ENCODE data around the gene KCNQ4. TPM values are rescaled to one million over a fixed set of nuclear protein-coding genes. Genes with fewer than 3 reads are reported as not detected.

Gene KCNQ4
- total RNA-seq, 2 experiments from 2014 or later, result 0.38 to 0.43 TPM

GRCh38 chr1:40773748-40774265 lies 9.8 kb upstream of the KCNQ4 start:
- Mint-ChIP-seq H3K4me1 (ENCODE audit: low read depth) (peaks cover 4% of the 10 kb centered on the region), H3K27ac (no peak overlapping the region), H3K9me3 (peaks cover 2% of the 10 kb centered on the region), H3K27me3 (no peaks in the 10 kb centered on the region), H3K4me3 (no peak overlapping the region), H3K36me3 (ENCODE audit: low read depth) (peaks cover 27% of the 10 kb centered on the region)
- peak; percentile 19 for ATAC-seq
- DNase-seq, result no peak
- intact Hi-C loops (cut with micrococcal nuclease), result loop anchor here (2.0 to 5.0 kb wide), 2 partner anchors 77 to 178 kb away; no protein-coding TSS in a partner anchor
- no peak for TF ChIP-seq CTCF (IDR thresholded peaks at IDR 0.05)
- CTCF ChIA-PET, result interaction anchor here (0.7 to 11.6 kb wide), 46 partner anchors 9 to 189 kb away, joined by 3 to 169 read pairs (median 7); partner anchors contain the start of genes CITED4 and NFYC
- POLR2A ChIA-PET, result interaction anchor here (0.9 to 2.9 kb wide), 7 partner anchors 8 to 88 kb away, joined by 3 to 12 read pairs (median 6); partner anchors contain the start of genes CITED4, KCNQ4 and NFYC

GRCh38 chr1:40774266-40774998 lies 9.2 kb upstream of the KCNQ4 start:
- peaks cover 27% of the 10 kb centered on the region for H3K36me3 Mint-ChIP-seq (ENCODE audit: low read depth)
- H3K27me3 Mint-ChIP-seq, result no peaks in the 10 kb centered on the region
- ChIA-PET CTCF (interaction anchor here (0.7 to 11.6 kb wide), 52 partner anchors 8 to 188 kb away, joined by 3 to 169 read pairs (median 6); partner anchors contain the start of genes CITED4 and NFYC), POLR2A (interaction anchor here (0.8 to 2.9 kb wide), 9 partner anchors 9 to 88 kb away, joined by 3 to 12 read pairs (median 6); partner anchors contain the start of genes CITED4, KCNQ4 and NFYC)
- intact Hi-C loops (cut with micrococcal nuclease), result loop anchor here (2.0 to 5.0 kb wide), 2 partner anchors 76 to 178 kb away; no protein-coding TSS in a partner anchor
- H3K4me3 Mint-ChIP-seq, result no peak overlapping the region
- peak; percentile 87 for TF ChIP-seq CTCF (IDR thresholded peaks at IDR 0.05)
- peak overlapping the region; percentile 39 for H3K27ac Mint-ChIP-seq
- peak; percentile 87 for ATAC-seq
- peak; percentile 82 for DNase-seq
- H3K4me1 Mint-ChIP-seq (ENCODE audit: low read depth), result peaks cover 3% of the 10 kb centered on the region
- peaks cover 2% of the 10 kb centered on the region for H3K9me3 Mint-ChIP-seq

- no peak overlapping the region for H3K4me3 Mint-ChIP-seq
- CTCF ChIA-PET, result interaction anchor here (0.8 to 11.6 kb wide), 12 partner anchors 12 to 179 kb away, joined by 3 to 169 read pairs (median 15); no protein-coding TSS in a partner anchor
Observed at GRCh38 chr1:40776236-40777072, 7.1 kb upstream of the KCNQ4 start.

More at GRCh38 chr1:40776236-40777072, 7.1 kb upstream of the KCNQ4 start:
- H3K4me1 Mint-ChIP-seq (ENCODE audit: low read depth), result peaks cover 3% of the 10 kb centered on the region
- H3K9me3 Mint-ChIP-seq, result peaks cover 2% of the 10 kb centered on the region
- intact Hi-C loops (cut with micrococcal nuclease), result no loop called here
- ATAC-seq, result no peak
- no peak for DNase-seq
- no peak for TF ChIP-seq CTCF (IDR thresholded peaks at IDR 0.05)
- no peaks in the 10 kb centered on the region for H3K27me3 Mint-ChIP-seq
- POLR2A ChIA-PET, result interaction anchor here (1.4 to 2.5 kb wide), 2 partner anchors 11 to 203 kb away, joined by 3 to 12 read pairs; partner anchors contain the start of gene CTPS1
- H3K36me3 Mint-ChIP-seq (ENCODE audit: low read depth), result peaks cover 12% of the 10 kb centered on the region
- no peak overlapping the region for H3K27ac Mint-ChIP-seq

Data from activated CD8-positive, alpha-beta T cell treated with anti-CD3 and anti-CD28 coated beads for 36 hours (primary cell).